Measurements from ENCODE around the gene ZNF780B. TPM values are rescaled to one million over a fixed set of nuclear protein-coding genes. Genes with fewer than 3 reads are reported as not detected.

ZNF780B gene
- total RNA-seq, 1 donor: 10.4 TPM

Other genes starting within 250 kb of the ZNF780B start
- 6.5 TPM for gene DYRK1B, start 222.1 kb downstream of the ZNF780B start, total RNA-seq
- 195 TPM for gene FBL, start 209.9 kb downstream of the ZNF780B start, total RNA-seq
- 4.7 TPM for gene FCGBP, start 121.6 kb downstream of the ZNF780B start, total RNA-seq
- 45.0 TPM for gene PSMC4, start 85.1 kb downstream of the ZNF780B start, total RNA-seq
- gene ZNF546, start 59.2 kb downstream of the ZNF780B start, total RNA-seq: 1.5 TPM
- 9.6 TPM for gene ZNF780A, start 34.7 kb upstream of the ZNF780B start, total RNA-seq
- gene MAP3K10, start 135.2 kb upstream of the ZNF780B start, total RNA-seq: 6.3 TPM
- 0.10 TPM for gene TTC9B, start 162.2 kb upstream of the ZNF780B start, total RNA-seq
- not detected for gene CCNP, start 170.5 kb upstream of the ZNF780B start, total RNA-seq
- gene AKT2, start 229.1 kb upstream of the ZNF780B start, total RNA-seq: 109 TPM

Measured in mononuclear cell (primary cell).